Fibroblast of villous mesenchyme (primary cell): ENCODE data around the gene MIA. TPM values are rescaled to one million over a fixed set of nuclear protein-coding genes. Genes with fewer than 3 reads are reported as not detected.

Experiments used
- DNase-seq: peaks from one replicate; pipeline ENCODE4 v3.0.0-alpha.2; 2010; ENCODE audit warnings: low read depth
- H3K4me3 ChIP-seq: 2 replicates; pipeline ENCODE4 v1.5.1; 2011; ENCODE audit warnings: low read depth, mild to moderate bottlenecking, low read length
- CTCF ChIP-seq: IDR thresholded peaks from 2 replicates; pipeline ENCODE4 v1.5.1; 2012; ENCODE audit warnings: low read depth, mild to moderate bottlenecking, low read length; ENCODE audit not compliant: insufficient read depth
- total RNA-seq: library from RNA; depleted of rRNA; stranded (reverse); fragments of >200 nt; gene quantifications from 2 replicates; pipeline ENCODE4 v1.2.3, GENCODE V29; 2012

Gene MIA
- total RNA-seq, 1 donor = not detected

- no peak for TF ChIP-seq CTCF
- no peak overlapping the region for H3K4me3 ChIP-seq
- DNase-seq = no peak
These were observed 16.7 kb downstream of the MIA start for GRCh38 chr19:40791996-40792395.

GRCh38 chr19:40797166-40797962, 22.0 kb downstream of the MIA start:
- DNase-seq = no peak
- H3K4me3 ChIP-seq = no peak overlapping the region
- no peak for TF ChIP-seq CTCF

GRCh38 chr19:40797963-40798682, 22.8 kb downstream of the MIA start:
- peak; percentile 51 for TF ChIP-seq CTCF

GRCh38 chr19:40798683-40799557, 23.6 kb downstream of the MIA start, which contains the start of gene EGLN2:
TSS of gene EGLN2 (plus strand) at chr19:40799191. CDS start at chr19:40800573, 1,382 bp downstream.
- DNase-seq = peak; percentile 100
- H3K4me3 ChIP-seq = peak within 1 kb of the TSS; percentile 90
- TF ChIP-seq CTCF = no peak

More at GRCh38 chr19:40797963-40798682, 22.8 kb downstream of the MIA start:
- peak overlapping the region; percentile 62 for H3K4me3 ChIP-seq
- DNase-seq = peak; percentile 72

- H3K4me3 ChIP-seq = peak overlapping the region; percentile 90
- no peak for TF ChIP-seq CTCF
- peak; percentile 42 for DNase-seq
These were observed 24.4 kb downstream of the MIA start for GRCh38 chr19:40799558-40800338.
